Small intestine (tissue), 7 donors: ENCODE data around the gene OXA1L. TPM values are rescaled to one million over a fixed set of nuclear protein-coding genes. Genes with fewer than 3 reads are reported as not detected.
A peak's percentile ranks its signal among the peaks of the same experiment; 100 is the strongest.

Source experiments
- DNase-seq, 2 donors: peaks; one replicate each; pipeline versions ENCODE4 v3.0.0 to v3.0.0-alpha.2; 2013
- FAIRE-seq: peaks from 2 replicates; lab custom pipeline; 2012; peaks lifted over from hg19 to GRCh38; lab: Jason Lieb, UNC
- H3K27ac ChIP-seq, 3 donors: one replicate each; pipeline ENCODE4 v1.5.1; 2013; ENCODE audit warnings: low read length in 2 of 3, mild to moderate bottlenecking in 2 of 3, control low read depth in 1 of 3, inconsistent platforms in 1 of 3, low read depth in 1 of 3, moderate library complexity in 1 of 3
- H3K27me3 ChIP-seq, 3 donors: one replicate each; pipeline ENCODE4 v1.6.1; 2013; ENCODE audit warnings: low read length in 3 of 3, inconsistent platforms in 1 of 3; ENCODE audit not compliant: control insufficient read depth in 3 of 3, insufficient read depth in 3 of 3
- H3K36me3 ChIP-seq, 3 donors: one replicate each; pipeline ENCODE4 v1.6.1; 2013; ENCODE audit warnings: low read length in 3 of 3, inconsistent platforms in 1 of 3, low read depth in 1 of 3, mild to moderate bottlenecking in 1 of 3, moderate library complexity in 1 of 3; ENCODE audit not compliant: control insufficient read depth in 3 of 3, insufficient read depth in 2 of 3
- H3K4me1 ChIP-seq, 3 donors: one replicate each; pipeline ENCODE4 v1.6.1; 2013; ENCODE audit warnings: low read length in 2 of 3, inconsistent platforms in 1 of 3, low read depth in 1 of 3, mild to moderate bottlenecking in 1 of 3, moderate library complexity in 1 of 3; ENCODE audit not compliant: control insufficient read depth in 3 of 3, insufficient read depth in 2 of 3
- H3K4me3 ChIP-seq, 3 donors: one replicate each; pipeline ENCODE4 v1.5.1; 2013; ENCODE audit warnings: low read length in 3 of 3, control low read depth in 1 of 3, inconsistent platforms in 1 of 3, low read depth in 1 of 3, mild to moderate bottlenecking in 1 of 3, moderate library complexity in 1 of 3
- H3K9me3 ChIP-seq, 2 donors: one replicate each; pipeline ENCODE4 v1.6.1; 2013; ENCODE audit warnings: low read depth in 1 of 2, low read length in 1 of 2; ENCODE audit not compliant: control insufficient read depth in 2 of 2, insufficient read depth in 1 of 2
- WGBS, 3 donors: extraction: QIAGEN DNeasy Blood & Tissue Kit; methylation state at CpG; one replicate each; pipeline ENCODE4 v1.1.7; 2013; 5-methylcytosine and 5-hydroxymethylcytosine counted together
- polyA plus RNA-seq, 4 donors: library from polyadenylated mRNA; stranded (reverse) in 3 of 4; unstranded in 1 of 4; fragments of 200-250 nt in 3 of 4; fragments of 120-200 nt in 1 of 4; gene quantifications; one replicate each; pipeline versions ENCODE4 v1.2.1 to v1.2.3, GENCODE V29; 2013
- donor health status: healthy with polysubstance abuse.
- donor health status: control.
- donor health status: control.
- donor health status: Bipolar disorder and iron deficiency.
- donor health status: healthy.

Gene OXA1L
- polyA plus RNA-seq, 4 donors: 101 to 128 (median 117) TPM

DNA sequence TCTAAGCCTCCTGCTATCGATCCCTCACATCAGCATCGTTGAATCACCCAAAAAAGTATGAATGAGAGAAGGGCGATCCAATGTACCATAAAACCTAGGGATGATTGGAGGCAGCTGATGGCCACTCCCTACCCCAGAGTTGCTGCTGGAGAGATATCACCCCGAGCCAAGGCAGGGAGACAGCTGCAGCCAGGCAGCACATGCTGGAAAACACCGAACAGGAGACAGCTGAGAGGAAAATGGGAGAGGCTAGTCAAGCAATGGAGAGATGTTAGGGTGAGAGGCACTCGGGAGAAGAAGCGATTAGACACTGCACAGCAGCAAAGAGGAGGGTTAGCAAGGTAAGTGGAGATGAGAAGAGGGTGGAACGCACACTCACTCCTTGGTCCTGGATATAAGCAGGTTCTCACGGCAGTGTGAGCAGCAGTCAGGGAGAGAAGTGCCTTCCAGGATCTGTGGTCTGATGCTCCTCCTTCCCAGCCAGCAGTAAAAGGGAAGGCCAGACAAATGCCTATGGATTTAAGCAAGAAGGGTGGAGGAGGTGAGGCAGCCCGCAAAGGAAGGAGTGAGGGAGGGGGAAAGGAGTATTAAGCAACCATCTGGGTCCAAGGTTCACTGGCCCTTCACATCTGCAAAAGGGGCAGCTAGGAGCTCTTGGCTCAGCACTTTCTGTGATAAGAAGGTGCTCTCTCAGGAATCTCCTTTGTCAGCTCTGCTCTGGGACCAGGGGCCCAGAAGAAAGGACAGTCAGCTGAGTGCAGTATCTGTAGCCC, 48.6 kb downstream of the OXA1L start, which contains the start of gene SLC7A7:
Gene SLC7A7, minus strand, starts transcription at position 495 of the 773 bp plus-strand sequence. CDS start 2,037 bp downstream, outside the sequence.
- peak; percentile 93 to 96 for DNase-seq

DNA sequence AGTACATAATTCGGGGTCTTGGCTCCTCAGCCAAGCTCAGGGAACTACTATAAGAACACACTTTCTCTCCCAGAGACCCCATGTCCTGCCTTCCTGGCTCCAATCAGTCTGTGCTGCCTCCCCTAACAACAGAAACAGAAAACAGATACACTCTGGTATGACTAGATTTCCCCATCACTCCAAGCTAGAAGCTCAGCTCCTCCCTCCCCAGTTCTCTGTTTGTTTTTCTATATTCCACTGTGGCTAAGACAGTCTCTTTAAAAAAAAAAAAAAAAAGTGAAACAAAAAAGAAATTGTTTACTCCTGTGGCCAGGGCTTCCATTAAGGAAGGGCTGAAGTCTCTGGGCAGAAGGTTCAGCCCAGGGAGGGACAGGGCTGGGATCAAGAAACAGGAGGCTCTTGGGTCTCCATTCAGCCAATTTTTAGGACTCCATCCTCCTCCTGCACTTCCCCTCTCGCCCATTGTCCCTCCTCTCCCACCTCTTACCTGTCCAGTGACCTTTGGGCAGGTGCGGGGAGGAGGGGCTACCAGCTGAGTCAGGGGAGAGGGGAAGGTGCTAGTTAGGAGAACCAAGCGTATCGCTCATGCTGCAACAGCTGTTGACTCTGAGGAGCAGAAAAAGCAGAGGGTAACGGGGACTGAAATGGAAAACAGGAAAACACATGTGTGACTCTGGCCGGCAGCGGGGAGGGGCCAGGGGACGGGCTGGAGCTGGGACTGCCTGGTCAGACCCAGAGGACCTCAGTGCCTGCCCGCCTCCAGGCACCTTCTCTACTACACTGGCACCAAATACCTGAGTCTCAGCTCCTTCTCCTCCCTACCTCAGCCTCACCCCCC, 52.9 kb downstream of the OXA1L start:
- FAIRE-seq (no peak), DNase-seq (peak; percentile 66 to 68)
- peaks cover 3 to 75% (median 3%) of the 10 kb centered on the region in 3 donors for H3K4me1 ChIP-seq
- no peaks in the 10 kb centered on the region for H3K36me3 ChIP-seq
- 13 to 19% (median 15%) methylated on average over 10 of the region's 10 CpGs for WGBS, 3 donors
- no peaks in the 10 kb centered on the region for H3K27me3 ChIP-seq
- H3K9me3 ChIP-seq: no peaks in the 10 kb centered on the region
- H3K4me3 ChIP-seq: peak overlapping the region in 2 of 3 donors; percentile 4 to 20
- peak overlapping the region; percentile 65 to 96 (median 91) for H3K27ac ChIP-seq

More for the DNA sequence above, 48.6 kb downstream of the OXA1L start, which contains the start of gene SLC7A7:
- WGBS, 3 donors: 17 to 41% (median 39%) methylated on average over 10 of the region's 10 CpGs
- Histone ChIP-seq H3K27me3 (no peaks in the 10 kb centered on the region), H3K9me3 (no peaks in the 10 kb centered on the region), H3K4me3 (peak within 1 kb of the TSS in 2 of 3 donors; percentile 57 to 83), H3K27ac (peak within 1 kb of the TSS; percentile 82 to 87 (median 84)), H3K36me3 (peaks cover 0 to 15% (median 2%) of the 10 kb centered on the region in 3 donors), H3K4me1 (peaks cover 2 to 44% (median 3%) of the 10 kb centered on the region in 3 donors)
- no peak for FAIRE-seq

DNA sequence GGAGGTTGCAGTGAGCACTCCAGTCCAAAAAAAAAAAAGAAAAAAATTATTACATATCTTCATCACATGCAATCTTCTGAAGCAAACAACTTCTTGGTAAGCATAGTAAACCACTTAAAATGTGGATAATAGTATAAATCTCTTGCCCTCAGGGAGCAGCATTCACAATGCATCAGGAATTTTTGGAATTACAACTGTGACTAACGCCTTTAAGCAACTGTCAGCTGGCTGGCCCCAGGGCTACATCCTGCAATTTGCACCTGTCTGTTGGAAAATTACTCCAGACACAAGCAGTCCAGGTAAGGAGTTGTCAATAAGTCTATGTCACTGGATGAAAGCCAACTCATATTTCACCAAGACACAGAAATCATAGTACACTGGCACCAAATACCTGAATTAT, 54.2 kb downstream of the OXA1L start:
- H3K27ac ChIP-seq: peak overlapping the region; percentile 96 to 100 (median 96)
- DNase-seq (no peak), FAIRE-seq (no peak)
- no peaks in the 10 kb centered on the region for H3K9me3 ChIP-seq
- peak overlapping the region in 1 of 3 donors; percentile 38 for H3K4me3 ChIP-seq
- peaks cover 3 to 78% (median 3%) of the 10 kb centered on the region in 3 donors for H3K4me1 ChIP-seq
- H3K27me3 ChIP-seq: no peaks in the 10 kb centered on the region
- no peaks in the 10 kb centered on the region for H3K36me3 ChIP-seq
- WGBS, 3 donors: 17 to 69% (median 37%) methylated on average over 1 of the region's 1 CpG

DNA sequence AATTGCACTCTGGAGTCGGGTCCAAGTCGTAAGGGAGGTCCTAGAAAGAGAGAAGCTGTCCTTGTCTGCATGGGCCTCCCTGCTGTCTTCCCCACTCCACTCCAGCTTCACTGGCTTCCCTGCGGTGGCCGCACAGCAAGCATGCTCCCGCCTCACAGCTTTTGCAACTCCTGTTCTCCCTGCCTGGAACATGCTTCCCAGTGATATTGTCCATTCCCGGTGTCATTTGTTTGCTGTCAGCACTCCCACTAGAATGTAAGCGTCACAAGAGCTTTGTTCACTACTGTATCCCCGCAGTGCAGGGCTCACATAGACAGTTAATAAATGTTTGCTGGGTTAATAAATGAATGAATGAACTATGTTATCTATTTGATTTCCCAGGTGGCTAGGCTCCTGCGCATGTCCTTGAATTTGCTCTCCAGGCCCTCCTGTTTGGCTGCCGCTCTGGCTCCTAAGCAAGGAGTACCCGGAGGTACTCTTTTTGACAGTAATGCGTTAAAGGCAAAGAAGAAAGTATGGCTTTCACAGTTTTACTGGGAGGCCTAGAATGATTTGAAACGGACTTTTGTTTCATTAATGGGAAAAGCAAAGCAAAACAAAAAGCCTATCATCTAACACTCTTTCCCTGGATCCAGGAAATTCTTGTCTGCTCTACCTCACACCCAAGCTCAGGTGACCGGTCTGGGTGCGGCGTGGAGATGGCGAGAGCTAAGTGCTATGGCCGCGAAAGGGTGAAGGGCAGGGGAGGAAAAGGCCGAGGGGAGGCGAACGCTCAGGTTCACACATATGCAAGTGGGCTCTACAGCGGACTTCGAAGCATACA, 54.9 kb downstream of the OXA1L start:
- Histone ChIP-seq H3K9me3 (no peaks in the 10 kb centered on the region), H3K27ac (peak overlapping the region; percentile 96 to 100 (median 96)), H3K36me3 (no peaks in the 10 kb centered on the region), H3K27me3 (no peaks in the 10 kb centered on the region), H3K4me1 (peaks cover 3 to 74% (median 3%) of the 10 kb centered on the region in 3 donors), H3K4me3 (peak overlapping the region in 2 of 3 donors; percentile 54 to 55)
- DNase-seq (peak; percentile 89 to 95), FAIRE-seq (no peak)
- WGBS, 3 donors: 26 to 66% (median 42%) methylated on average over 23 to 24 of the region's 24 CpGs

DNA sequence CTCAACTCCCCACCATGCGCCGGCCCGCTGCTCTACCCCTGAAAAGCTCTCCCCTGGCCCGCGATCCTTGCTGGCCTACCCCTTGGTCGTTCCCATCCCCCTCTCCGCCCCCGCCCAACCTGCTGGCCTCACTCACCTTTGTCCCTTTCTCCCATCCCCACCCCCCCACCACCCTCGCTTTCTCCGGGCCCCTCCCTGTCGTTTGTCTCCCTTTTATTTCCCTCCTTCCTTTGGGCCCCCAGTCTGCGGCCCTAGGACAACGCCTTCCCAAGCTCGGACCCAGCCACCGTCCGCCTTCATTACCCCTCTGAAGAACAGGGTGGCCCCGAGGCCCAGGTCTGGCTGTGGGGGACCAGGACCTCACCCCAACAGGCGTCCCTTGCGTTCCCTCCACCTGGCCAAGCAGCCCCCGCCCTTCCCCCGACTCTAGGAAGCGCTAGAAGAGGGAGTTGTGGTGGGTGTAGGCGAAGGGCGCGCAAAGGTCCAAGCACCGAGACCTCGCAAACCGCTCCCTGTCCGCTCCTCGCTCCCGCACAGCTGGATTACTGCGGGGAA, 55.6 kb downstream of the OXA1L start:
- peak overlapping the region in 2 of 3 donors; percentile 54 to 55 for H3K4me3 ChIP-seq
- 13 to 44% (median 35%) methylated on average over 23 to 32 of the region's 32 CpGs for WGBS, 3 donors
- no peaks in the 10 kb centered on the region for H3K9me3 ChIP-seq
- peak; percentile 88 to 91 for DNase-seq
- peak overlapping the region; percentile 96 to 100 (median 96) for H3K27ac ChIP-seq
- no peaks in the 10 kb centered on the region for H3K36me3 ChIP-seq
- peaks cover 3 to 68% (median 3%) of the 10 kb centered on the region in 3 donors for H3K4me1 ChIP-seq
- H3K27me3 ChIP-seq: no peaks in the 10 kb centered on the region
- FAIRE-seq: no peak

Other genes with a start within 250 kb of the OXA1L start
- gene DAD1, start 177.5 kb upstream of the OXA1L start, polyA plus RNA-seq: 100 to 1,000 TPM; 147 to 313 (median 225) TPM
- 10 to 100 TPM; 11.5 to 38.7 (median 26.6) TPM for gene ABHD4, start 168.4 kb upstream of the OXA1L start, polyA plus RNA-seq
- gene OR6J1, start 122.3 kb upstream of the OXA1L start, polyA plus RNA-seq: not detected
- gene SLC7A7, start 48.7 kb downstream of the OXA1L start, polyA plus RNA-seq: 100 to 1,000 TPM in 3 of 4 donors, 10 to 100 TPM in 1; 52.9 to 697 (median 287) TPM
- gene MRPL52, start 63.2 kb downstream of the OXA1L start, polyA plus RNA-seq: 100 to 1,000 TPM; 106 to 164 (median 132) TPM
- gene MMP14, start 69.9 kb downstream of the OXA1L start, polyA plus RNA-seq: 100 to 1,000 TPM in 1 of 4 donors, 10 to 100 TPM in 2, 1 to 10 TPM in 1; 6.9 to 105 (median 58.2) TPM
- 100 to 1,000 TPM in 1 of 4 donors, 10 to 100 TPM in 3; 19.7 to 107 (median 57.8) TPM for gene LRP10, start 105.1 kb downstream of the OXA1L start, polyA plus RNA-seq
- 1 to 10 TPM in 1 of 4 donors, under 1 TPM in 3; 0.45 to 1.1 (median 0.85) TPM for gene REM2, start 116.5 kb downstream of the OXA1L start, polyA plus RNA-seq
- gene RBM23, start 152.5 kb downstream of the OXA1L start, polyA plus RNA-seq: 10 to 100 TPM; 35.8 to 77.8 (median 39.1) TPM
- gene PRMT5, start 162.7 kb downstream of the OXA1L start, polyA plus RNA-seq: 10 to 100 TPM; 13.4 to 58.7 (median 36.4) TPM
- gene HAUS4, start 190.4 kb downstream of the OXA1L start, polyA plus RNA-seq: 10 to 100 TPM; 34.0 to 59.6 (median 51.4) TPM
- gene AJUBA, start 215.9 kb downstream of the OXA1L start, polyA plus RNA-seq: 10 to 100 TPM in 2 of 4 donors, 1 to 10 TPM in 1, under 1 TPM in 1; 0.45 to 18.9 (median 8.5) TPM
- 10 to 100 TPM in 1 of 4 donors, 1 to 10 TPM in 3; 4.9 to 17.0 (median 7.9) TPM for gene C14orf93, start 243.5 kb downstream of the OXA1L start, polyA plus RNA-seq